MM.1S (cell line): ENCODE data around the gene DCAF16.

Experiments used
- DNase-seq: peaks from one replicate; pipeline ENCODE4 v3.0.0-alpha.2; 2015
- H2AFZ ChIP-seq: fragments of 300-600 bp; sonication (generic); 2 replicates; pipeline ENCODE4 v1.6.0; 2016; ENCODE audit warnings: antibody characterized with exemption, low read length
- H3F3A ChIP-seq: fragments of 300-600 bp; sonication (generic); 2 replicates; pipeline ENCODE4 v1.6.1; 2016; ENCODE audit warnings: mild to moderate bottlenecking, antibody characterized with exemption, low read length, moderate library complexity, mixed read lengths; ENCODE audit not compliant: insufficient read depth
- H3K27ac ChIP-seq: fragments of 300-600 bp; sonication (generic); 2 replicates; pipeline ENCODE4 v1.5.1; 2016; ENCODE audit warnings: mild to moderate bottlenecking, low read length
- H3K27me3 ChIP-seq: fragments of 300-600 bp; sonication (generic); replicated peaks from 2 replicates; pipeline ENCODE4 v1.6.0; 2016; ENCODE audit warnings: low read length; ENCODE audit not compliant: insufficient read depth
- H3K36me3 ChIP-seq: fragments of 300-600 bp; sonication (generic); replicated peaks from 2 replicates; pipeline ENCODE4 v1.6.1; 2016; ENCODE audit warnings: mild to moderate bottlenecking, low read length, mixed read lengths; ENCODE audit not compliant: insufficient read depth
- H3K4me1 ChIP-seq: fragments of 300-600 bp; sonication (generic); 2 replicates; pipeline ENCODE4 v1.6.1; 2016; ENCODE audit warnings: low read length, mixed read lengths
- H3K4me2 ChIP-seq: fragments of 300-600 bp; sonication (generic); 2 replicates; pipeline ENCODE4 v1.6.0; 2016; ENCODE audit warnings: low read depth, low read length
- H3K4me3 ChIP-seq: fragments of 300-600 bp; sonication (generic); 2 replicates; pipeline ENCODE4 v1.5.1; 2016; ENCODE audit warnings: low read length, mixed read lengths
- H3K79me2 ChIP-seq: fragments of 300-600 bp; sonication (generic); 2 replicates; pipeline ENCODE4 v1.6.1; 2016; ENCODE audit warnings: mixed run types, low read length, mixed read lengths
- H3K9ac ChIP-seq: fragments of 300-600 bp; sonication (generic); 2 replicates; pipeline ENCODE4 v1.6.1; 2016; ENCODE audit warnings: low read length, mixed read lengths
- H3K9me2 ChIP-seq: fragments of 300-600 bp; sonication (generic); replicated peaks from 2 replicates; pipeline ENCODE4 v1.6.1; 2016; ENCODE audit warnings: mild to moderate bottlenecking, low read length, mixed read lengths; ENCODE audit not compliant: insufficient read depth
- H3K9me3 ChIP-seq: fragments of 300-600 bp; sonication (generic); replicated peaks from 2 replicates; pipeline ENCODE4 v1.6.1; 2016; ENCODE audit warnings: mild to moderate bottlenecking, low read length, mixed read lengths; ENCODE audit not compliant: insufficient read depth
- H4K20me1 ChIP-seq: fragments of 300-600 bp; sonication (generic); 2 replicates; pipeline ENCODE4 v1.6.1; 2016; ENCODE audit warnings: mild to moderate bottlenecking, low read length, moderate library complexity, mixed read lengths; ENCODE audit not compliant: insufficient read depth
- CTCF ChIP-seq: fragments of 300-600 bp; sonication (generic); IDR thresholded peaks from 2 replicates; pipeline ENCODE4 v1.5.1; 2016; ENCODE audit warnings: antibody characterized with exemption, low read length, mixed read lengths
- EZH2 ChIP-seq: fragments of 300-600 bp; sonication (generic); optimal IDR thresholded peaks from 2 replicates; pipeline ENCODE3; 2017; ENCODE audit warnings: low read depth, mild to moderate bottlenecking, antibody characterized with exemption, low read length, mixed read lengths
- EZH2phosphoT487 ChIP-seq: fragments of 300-600 bp; sonication (generic); IDR thresholded peaks from 2 replicates; pipeline ENCODE4 v1.6.1; 2018; ENCODE audit warnings: antibody characterized with exemption, low read length

DCAF16 gene

GRCh38 chr4:17781300-17782287 lies 29.0 kb downstream of the DCAF16 start, which contains the start of gene FAM184B:
Gene FAM184B, minus strand, starts transcription at chr4:17781621. Its CDS starts 322 bp downstream, at chr4:17781299.
- Histone ChIP-seq H3F3A (no peaks in the 10 kb centered on the region), H3K36me3 (no peaks in the 10 kb centered on the region), H3K27me3 (no peaks in the 10 kb centered on the region), H3K79me2 (no peaks in the 10 kb centered on the region), H3K27ac (no peak within 1 kb of the TSS), H4K20me1 (no peaks in the 10 kb centered on the region), H3K9me3 (no peaks in the 10 kb centered on the region), H2AFZ (no peak within 1 kb of the TSS), H3K4me2 (no peak within 1 kb of the TSS), H3K4me1 (no peaks in the 10 kb centered on the region), H3K9me2 (no peaks in the 10 kb centered on the region), H3K4me3 (no peak within 1 kb of the TSS), H3K9ac (no peak within 1 kb of the TSS)
- TF ChIP-seq EZH2, result no peak
- TF ChIP-seq EZH2phosphoT487, result no peak
- no peak for TF ChIP-seq CTCF
- no peak for DNase-seq

GRCh38 chr4:17780501-17781299 lies 29.9 kb downstream of the DCAF16 start:
- no peak for DNase-seq
- no peak overlapping the region for H3K4me2 ChIP-seq
- H4K20me1 ChIP-seq, result no peaks in the 10 kb centered on the region
- no peak overlapping the region for H2AFZ ChIP-seq
- no peaks in the 10 kb centered on the region for H3K27me3 ChIP-seq
- no peaks in the 10 kb centered on the region for H3K9me3 ChIP-seq
- H3K79me2 ChIP-seq, result no peaks in the 10 kb centered on the region
- no peak overlapping the region for H3K4me3 ChIP-seq
- H3K27ac ChIP-seq, result no peak overlapping the region
- H3K9me2 ChIP-seq, result no peaks in the 10 kb centered on the region
- no peaks in the 10 kb centered on the region for H3K36me3 ChIP-seq
- TF ChIP-seq CTCF (no peak), EZH2 (no peak), EZH2phosphoT487 (no peak)
- no peak overlapping the region for H3K9ac ChIP-seq
- H3F3A ChIP-seq, result no peaks in the 10 kb centered on the region
- H3K4me1 ChIP-seq, result no peaks in the 10 kb centered on the region

GRCh38 chr4:17778431-17778830 lies 32.1 kb downstream of the DCAF16 start:
- no peak overlapping the region for H2AFZ ChIP-seq
- H3K27ac ChIP-seq, result no peak overlapping the region
- H3K9ac ChIP-seq, result no peak overlapping the region
- H3K27me3 ChIP-seq, result no peaks in the 10 kb centered on the region
- no peak for DNase-seq
- no peaks in the 10 kb centered on the region for H3K79me2 ChIP-seq
- no peaks in the 10 kb centered on the region for H3K36me3 ChIP-seq
- H4K20me1 ChIP-seq, result no peaks in the 10 kb centered on the region
- H3K9me2 ChIP-seq, result no peaks in the 10 kb centered on the region
- H3K9me3 ChIP-seq, result no peaks in the 10 kb centered on the region
- TF ChIP-seq EZH2phosphoT487 (no peak), CTCF (no peak), EZH2 (no peak)
- H3F3A ChIP-seq, result no peaks in the 10 kb centered on the region
- no peak overlapping the region for H3K4me3 ChIP-seq
- H3K4me1 ChIP-seq, result no peaks in the 10 kb centered on the region
- no peak overlapping the region for H3K4me2 ChIP-seq
